ENCODE measurements around the gene NFIA. TPM values are rescaled to one million over a fixed set of nuclear protein-coding genes. Genes with fewer than 3 reads are reported as not detected.

Gene NFIA
- polyA plus RNA-seq, 1 donor = 22.8 TPM

GRCh38 chr1:61428146-61428545, 345.8 kb downstream of the NFIA start:
- DNase-seq (ENCODE audit: low read depth) = no peak

GRCh38 chr1:61432616-61433388, 350.4 kb downstream of the NFIA start:
- DNase-seq (ENCODE audit: low read depth) = no peak

DNA sequence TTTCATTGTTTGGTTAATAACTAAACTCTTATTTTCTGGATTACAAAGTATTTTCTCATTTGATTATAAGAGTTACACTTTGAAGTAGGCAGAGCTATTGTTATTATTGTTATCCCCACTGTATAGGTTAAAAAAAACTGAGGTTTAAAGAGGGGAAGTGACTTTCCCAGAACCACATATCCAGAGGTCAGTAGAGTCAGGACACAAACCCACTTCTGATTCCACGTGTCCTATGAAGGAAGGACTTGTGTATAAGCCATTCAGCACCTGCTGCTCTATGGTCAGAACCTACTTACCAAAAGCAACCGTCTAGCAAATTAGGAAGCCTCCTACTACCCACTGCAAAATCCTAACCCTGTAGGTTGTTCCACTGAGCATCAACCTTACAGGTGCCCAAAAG, 351.3 kb downstream of the NFIA start:
- no peak for DNase-seq (ENCODE audit: low read depth)

DNA sequence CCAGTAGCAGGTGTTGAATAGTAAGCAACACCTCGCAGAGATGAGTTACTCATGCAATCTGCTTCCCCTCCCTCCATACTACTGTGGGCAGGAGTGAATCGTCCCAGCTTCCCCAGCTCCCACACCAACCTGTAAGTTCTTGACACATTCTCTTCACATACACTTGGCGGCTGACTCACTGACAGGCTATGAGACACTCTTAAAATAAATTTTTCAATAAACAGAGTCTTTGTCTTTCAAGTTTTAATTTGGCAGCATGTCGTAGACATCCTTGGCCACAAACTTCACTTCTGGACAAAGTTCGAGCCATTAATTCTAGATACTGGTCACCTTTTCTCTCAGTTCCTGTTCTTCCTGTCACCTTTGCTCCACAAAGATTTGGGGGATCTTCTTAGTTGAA, 351.9 kb downstream of the NFIA start:
- DNase-seq (ENCODE audit: low read depth) = no peak

GRCh38 chr1:61435226-61435625, 352.9 kb downstream of the NFIA start:
- DNase-seq (ENCODE audit: low read depth) = no peak

DNA sequence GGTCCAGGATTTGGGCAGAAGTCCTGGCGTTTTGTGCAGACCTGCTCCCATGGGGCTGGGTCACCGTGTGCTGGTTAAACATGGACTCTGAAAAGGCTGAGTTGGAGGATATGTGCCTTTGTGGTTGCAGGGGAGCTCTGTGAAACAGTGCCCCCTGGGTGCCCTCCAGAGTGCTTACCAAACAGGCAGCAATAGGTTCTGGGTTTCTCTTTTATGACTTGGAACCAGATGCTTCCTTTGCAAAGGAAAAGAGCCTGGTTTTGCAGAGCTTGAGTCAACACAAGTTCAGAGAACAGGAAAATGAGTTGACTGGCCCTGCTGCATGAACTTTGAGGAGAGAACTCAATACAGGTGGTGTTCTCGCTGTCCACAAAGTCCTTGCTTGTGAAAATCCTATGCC, 353.7 kb downstream of the NFIA start:
- DNase-seq (ENCODE audit: low read depth) = no peak

DNA sequence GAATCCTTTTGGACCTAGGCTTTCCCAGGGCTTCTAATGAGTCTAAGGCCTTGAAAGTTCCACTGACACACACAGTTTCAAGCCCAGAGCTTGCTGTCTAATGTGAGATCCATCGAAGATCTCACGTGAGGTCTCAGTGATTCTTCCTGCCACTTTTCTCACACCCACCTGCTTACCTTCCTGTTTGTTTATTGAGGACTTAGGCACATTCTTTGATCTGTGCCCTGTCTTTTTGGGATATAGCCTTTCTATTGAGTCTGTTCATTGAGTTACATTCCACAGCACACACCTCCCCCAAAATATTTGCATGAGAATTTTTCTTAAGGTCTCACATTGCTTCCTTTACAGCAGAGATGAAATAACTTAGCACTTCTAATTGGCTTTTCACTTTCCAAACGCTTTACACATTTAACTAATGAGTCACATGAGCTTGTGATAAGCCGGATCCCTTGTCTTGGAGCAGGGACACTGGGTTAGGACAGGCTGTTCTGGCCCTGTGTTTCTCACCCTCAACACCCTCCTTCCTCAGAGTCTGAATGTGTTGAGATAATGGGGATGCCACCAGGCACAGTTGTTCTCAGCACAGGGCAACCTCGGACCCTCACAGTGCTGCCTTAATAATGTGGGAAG, 354.2 kb downstream of the NFIA start:
- DNase-seq (ENCODE audit: low read depth) = no peak

GRCh38 chr1:61439234-61439633, 356.9 kb downstream of the NFIA start:
- DNase-seq (ENCODE audit: low read depth) = no peak

DNA sequence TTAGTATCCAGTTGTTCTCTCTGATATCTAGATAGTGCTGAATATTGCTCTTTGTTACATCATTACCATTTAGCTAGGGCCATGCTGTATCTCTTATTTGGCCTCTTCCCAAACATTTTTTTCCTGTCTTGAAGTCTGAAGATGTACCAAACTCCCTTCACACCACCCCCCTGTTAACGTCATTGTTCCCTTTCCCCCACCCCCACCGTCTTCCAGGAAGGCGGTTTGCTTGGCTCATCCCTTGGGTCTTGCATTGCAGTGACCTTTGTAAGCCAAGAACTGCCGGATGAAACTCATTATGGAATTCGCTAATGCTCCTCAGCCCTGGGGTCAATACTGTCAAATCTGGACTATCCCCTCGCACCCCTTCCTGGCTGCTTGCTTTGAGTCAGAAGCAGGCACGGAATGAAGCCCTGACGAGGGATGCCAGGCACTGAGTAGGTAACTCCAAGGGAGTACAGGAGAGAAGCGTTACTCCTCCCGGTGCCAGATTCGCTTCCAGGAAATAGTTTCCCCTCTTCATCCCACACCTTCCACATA, 359.4 kb downstream of the NFIA start:
- no peak for DNase-seq (ENCODE audit: low read depth)

DNA sequence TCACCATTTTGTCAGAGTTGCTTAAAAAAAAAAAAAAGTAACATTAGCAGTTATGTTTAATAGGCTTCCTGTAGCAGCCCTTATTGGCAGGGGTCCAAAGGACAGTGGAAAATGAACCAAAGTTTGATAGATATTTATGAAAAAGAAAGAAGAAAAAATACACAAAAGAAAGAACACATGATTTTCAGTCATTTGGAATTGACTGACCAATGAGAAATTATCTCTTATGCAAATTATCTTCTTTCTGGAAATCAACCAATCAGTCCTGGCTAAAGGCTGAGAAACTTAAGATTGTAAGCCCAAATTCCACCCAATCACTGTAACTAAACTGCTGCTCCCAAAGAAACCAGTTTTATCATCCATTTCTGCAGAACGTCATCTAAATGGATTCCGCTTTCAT, 360.2 kb downstream of the NFIA start:
- no peak for DNase-seq (ENCODE audit: low read depth)

DNA sequence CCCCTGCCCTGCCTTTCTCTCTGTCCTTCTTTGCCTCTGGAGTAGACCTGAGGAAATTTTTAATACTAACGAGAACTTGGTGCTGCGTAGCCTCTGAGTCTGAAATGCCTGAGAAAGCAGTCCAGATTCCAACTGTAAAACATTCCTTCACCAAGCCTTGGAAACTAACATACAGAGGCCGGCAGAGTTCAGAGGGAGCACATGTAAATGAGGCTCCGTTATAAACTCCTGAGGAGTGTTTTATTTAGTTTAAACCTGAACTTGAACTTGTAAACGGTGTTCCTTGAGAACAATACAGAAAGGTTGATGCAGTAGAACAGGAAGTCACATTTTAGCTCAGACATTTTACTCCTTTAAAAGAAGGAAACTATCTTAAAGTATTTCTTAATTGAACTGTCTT, 361.9 kb downstream of the NFIA start:
- DNase-seq (ENCODE audit: low read depth) = no peak

DNA sequence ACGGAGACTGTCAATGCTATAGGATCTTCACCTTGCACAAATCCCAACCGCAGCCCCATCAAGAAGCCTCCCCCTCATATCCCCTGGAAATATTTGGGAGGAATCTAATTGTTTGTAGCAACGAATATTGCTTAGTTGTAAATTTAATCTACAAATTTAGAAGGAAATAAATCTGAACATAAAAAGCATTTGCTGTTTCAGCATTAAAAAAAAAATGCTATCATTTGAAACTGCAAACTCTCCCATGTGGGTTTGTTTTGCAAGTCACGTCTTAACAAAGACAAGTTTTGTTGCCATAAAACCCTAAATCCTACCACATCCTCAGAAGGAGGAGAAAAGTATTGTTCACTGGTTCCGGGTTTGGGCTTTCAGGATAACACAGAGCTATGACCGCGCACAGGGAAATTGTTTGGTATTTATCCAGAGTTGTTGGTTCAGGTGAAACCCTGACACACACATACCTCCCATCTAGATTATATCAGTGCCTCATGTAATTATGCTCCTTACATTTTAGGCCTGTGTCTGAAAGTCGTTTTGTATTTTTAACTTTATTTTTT, 363.0 kb downstream of the NFIA start:
- DNase-seq (ENCODE audit: low read depth) = no peak

DNA sequence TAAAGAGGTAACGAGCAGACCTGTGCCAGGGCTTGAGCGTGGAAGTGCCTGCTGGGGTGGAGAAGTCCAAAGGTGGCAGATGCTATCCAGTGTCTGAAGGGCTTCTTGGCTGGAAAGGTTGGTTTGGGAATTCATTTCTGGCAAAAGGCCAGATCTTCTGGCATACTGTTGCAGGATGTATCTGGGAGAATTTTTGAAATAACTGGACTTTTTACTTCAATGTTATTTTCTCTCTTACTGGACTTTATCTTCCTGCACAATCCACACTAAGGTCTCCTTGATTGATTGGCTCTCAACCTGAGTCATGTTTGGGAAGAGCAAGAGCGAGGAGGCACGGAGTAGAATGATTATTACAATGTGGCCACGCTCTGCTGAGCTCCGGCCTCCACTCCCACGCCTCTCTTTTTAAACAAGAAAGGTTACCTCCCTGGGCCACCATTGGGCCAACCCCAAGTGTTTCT, 364.2 kb downstream of the NFIA start:
- no peak for DNase-seq (ENCODE audit: low read depth)

GRCh38 chr1:61447106-61447967, 365.0 kb downstream of the NFIA start:
- no peak for DNase-seq (ENCODE audit: low read depth)

GRCh38 chr1:61447968-61448430, 365.6 kb downstream of the NFIA start:
- no peak for DNase-seq (ENCODE audit: low read depth)

DNA sequence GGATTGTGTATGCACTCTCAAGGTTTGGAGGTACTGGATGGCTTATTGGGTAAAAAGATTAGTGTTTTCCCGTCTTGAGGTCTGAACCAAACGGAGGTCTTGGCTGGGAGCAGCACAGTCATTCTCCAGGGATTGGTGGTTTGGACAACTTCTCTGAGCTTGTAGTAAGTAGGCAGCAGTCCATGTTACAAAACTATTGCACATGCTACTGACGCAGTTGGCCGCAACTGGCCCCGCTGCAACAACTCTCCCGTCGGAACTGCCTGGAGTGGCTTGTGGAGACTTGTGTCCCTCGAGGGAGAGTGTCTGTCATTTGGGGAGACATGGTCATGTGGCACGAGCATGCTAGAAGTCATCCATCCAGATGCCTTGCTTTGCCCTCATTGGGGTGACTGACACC, 366.6 kb downstream of the NFIA start:
- peak; percentile 89 for DNase-seq (ENCODE audit: low read depth)

GRCh38 chr1:61449410-61449809, 367.0 kb downstream of the NFIA start:
- no peak for DNase-seq (ENCODE audit: low read depth)

- no peak for DNase-seq (ENCODE audit: low read depth)
Observed at GRCh38 chr1:61450454-61450853, 368.1 kb downstream of the NFIA start.

DNA sequence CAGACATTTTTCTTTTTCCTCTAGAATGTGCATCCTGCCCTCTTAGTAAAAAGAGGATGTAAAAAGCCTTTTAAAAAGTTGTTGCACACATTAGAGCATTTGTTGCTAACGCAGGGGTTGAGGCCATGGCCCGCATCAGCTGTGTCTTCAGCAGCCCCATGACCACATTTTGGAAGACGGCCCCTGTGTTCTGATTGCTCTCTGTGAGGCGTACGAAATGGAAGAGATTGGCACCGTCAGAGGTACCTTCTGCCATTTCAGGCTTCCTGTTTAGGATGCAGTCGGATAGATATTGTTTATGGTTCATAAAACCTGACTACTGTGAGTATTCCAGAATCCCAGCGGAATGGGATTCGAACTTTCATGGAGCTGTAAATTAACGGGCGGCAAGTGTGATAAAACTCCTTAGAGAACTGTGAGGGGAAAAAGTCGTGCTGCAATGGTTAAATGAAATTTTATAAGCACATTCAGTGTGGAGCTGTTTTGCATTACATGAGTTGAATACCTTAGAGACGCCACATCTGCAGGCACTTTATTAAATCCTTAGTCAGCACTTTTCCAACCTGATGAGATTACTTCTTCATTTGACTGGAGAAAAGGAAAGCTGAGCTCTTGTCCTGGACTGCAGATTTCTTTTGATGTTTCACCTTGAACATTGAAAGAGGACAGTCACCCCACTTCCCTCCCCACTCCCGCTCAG, 368.7 kb downstream of the NFIA start:
- DNase-seq (ENCODE audit: low read depth) = peak; percentile 85

GRCh38 chr1:61451572-61451968, 369.2 kb downstream of the NFIA start:
- no peak for DNase-seq (ENCODE audit: low read depth)

All from forelimb muscle (tissue), 1 donor.